ENCODE measurements around the gene ANKRD13D.
A peak's percentile ranks its signal among the peaks of the same experiment; 100 is the strongest.

The ANKRD13D gene

GRCh38 chr11:67283481-67283963 lies 5.6 kb upstream of the ANKRD13D start:
- H3K36me3 Mint-ChIP-seq, result peaks cover 16% of the 10 kb centered on the region
- peaks cover 29% of the 10 kb centered on the region for H3K4me1 Mint-ChIP-seq
- no peak for DNase-seq (ENCODE audit: low spot score in 2 of 2)
- no peaks in the 10 kb centered on the region for H3K9me3 Mint-ChIP-seq
- no peak overlapping the region for H3K4me3 Mint-ChIP-seq
- H3K27ac Mint-ChIP-seq, result no peak overlapping the region
- no peaks in the 10 kb centered on the region for H3K27me3 Mint-ChIP-seq
- no peak for ATAC-seq (ENCODE audit: low read depth)

GRCh38 chr11:67284811-67285540 lies 4.1 kb upstream of the ANKRD13D start:
- Mint-ChIP-seq H3K36me3 (peaks cover 11% of the 10 kb centered on the region), H3K27me3 (no peaks in the 10 kb centered on the region), H3K4me1 (peaks cover 26% of the 10 kb centered on the region), H3K4me3 (no peak overlapping the region), H3K9me3 (no peaks in the 10 kb centered on the region), H3K27ac (no peak overlapping the region)
- no peak for ATAC-seq (ENCODE audit: low read depth)
- no peak for DNase-seq (ENCODE audit: low spot score in 2 of 2)

- no peaks in the 10 kb centered on the region for H3K9me3 Mint-ChIP-seq
- peak overlapping the region; percentile 97 for H3K27ac Mint-ChIP-seq
- no peak for DNase-seq (ENCODE audit: low spot score in 2 of 2)
- H3K36me3 Mint-ChIP-seq, result peaks cover 9% of the 10 kb centered on the region
- H3K4me3 Mint-ChIP-seq, result peak overlapping the region; percentile 72
- no peaks in the 10 kb centered on the region for H3K27me3 Mint-ChIP-seq
- ATAC-seq (ENCODE audit: low read depth), result no peak
- peaks cover 28% of the 10 kb centered on the region for H3K4me1 Mint-ChIP-seq
These were observed 3.3 kb upstream of the ANKRD13D start for GRCh38 chr11:67285541-67286498.

- peak overlapping the region; percentile 97 for H3K27ac Mint-ChIP-seq
- peaks cover 9% of the 10 kb centered on the region for H3K36me3 Mint-ChIP-seq
- no peaks in the 10 kb centered on the region for H3K9me3 Mint-ChIP-seq
- DNase-seq (ENCODE audit: low spot score in 2 of 2), result no peak
- no peak for ATAC-seq (ENCODE audit: low read depth)
- no peaks in the 10 kb centered on the region for H3K27me3 Mint-ChIP-seq
- peaks cover 28% of the 10 kb centered on the region for H3K4me1 Mint-ChIP-seq
- H3K4me3 Mint-ChIP-seq, result peak overlapping the region; percentile 72
These were observed 2.3 kb upstream of the ANKRD13D start for GRCh38 chr11:67286621-67287333.

GRCh38 chr11:67287355-67288197 lies 1.5 kb upstream of the ANKRD13D start:
- ATAC-seq (ENCODE audit: low read depth), result no peak
- peak overlapping the region; percentile 72 for H3K4me3 Mint-ChIP-seq
- H3K4me1 Mint-ChIP-seq, result peaks cover 29% of the 10 kb centered on the region
- no peaks in the 10 kb centered on the region for H3K9me3 Mint-ChIP-seq
- H3K36me3 Mint-ChIP-seq, result peaks cover 5% of the 10 kb centered on the region
- no peaks in the 10 kb centered on the region for H3K27me3 Mint-ChIP-seq
- peak overlapping the region; percentile 97 for H3K27ac Mint-ChIP-seq
- DNase-seq (ENCODE audit: low spot score in 2 of 2), result no peak

GRCh38 chr11:67288198-67288451 lies 978 bp upstream of the ANKRD13D start:
- H3K27me3 Mint-ChIP-seq, result no peaks in the 10 kb centered on the region
- DNase-seq (ENCODE audit: low spot score in 2 of 2) (no peak), ATAC-seq (ENCODE audit: low read depth) (no peak)
- peaks cover 6% of the 10 kb centered on the region for H3K36me3 Mint-ChIP-seq
- peaks cover 35% of the 10 kb centered on the region for H3K4me1 Mint-ChIP-seq
- peak overlapping the region; percentile 72 for H3K4me3 Mint-ChIP-seq
- H3K27ac Mint-ChIP-seq, result peak overlapping the region; percentile 97
- no peaks in the 10 kb centered on the region for H3K9me3 Mint-ChIP-seq

- no peaks in the 10 kb centered on the region for H3K9me3 Mint-ChIP-seq
- no peaks in the 10 kb centered on the region for H3K27me3 Mint-ChIP-seq
- H3K4me1 Mint-ChIP-seq, result peaks cover 36% of the 10 kb centered on the region
- peak overlapping the region; percentile 97 for H3K27ac Mint-ChIP-seq
- ATAC-seq (ENCODE audit: low read depth), result peak; percentile 75
- H3K4me3 Mint-ChIP-seq, result peak overlapping the region; percentile 72
- DNase-seq (ENCODE audit: low spot score in 2 of 2), result peak; percentile 90 to 93
- H3K36me3 Mint-ChIP-seq, result peaks cover 6% of the 10 kb centered on the region
These were observed 464 bp upstream of the ANKRD13D start for GRCh38 chr11:67288452-67289225.

- H3K27me3 Mint-ChIP-seq, result no peaks in the 10 kb centered on the region
- peak overlapping the region; percentile 93 for H3K4me3 Mint-ChIP-seq
- H3K36me3 Mint-ChIP-seq, result peaks cover 8% of the 10 kb centered on the region
- DNase-seq (ENCODE audit: low spot score in 2 of 2) (no peak), ATAC-seq (ENCODE audit: low read depth) (no peak)
- H3K9me3 Mint-ChIP-seq, result no peaks in the 10 kb centered on the region
- H3K27ac Mint-ChIP-seq, result peak overlapping the region; percentile 82
- peaks cover 36% of the 10 kb centered on the region for H3K4me1 Mint-ChIP-seq
These were observed 762 bp downstream of the ANKRD13D start for GRCh38 chr11:67289651-67290479.

GRCh38 chr11:67290801-67291200 lies 1.7 kb downstream of the ANKRD13D start:
- DNase-seq (ENCODE audit: low spot score in 2 of 2), result no peak

GRCh38 chr11:67291481-67292381 lies 2.6 kb downstream of the ANKRD13D start:
- ATAC-seq (ENCODE audit: low read depth) (no peak), DNase-seq (ENCODE audit: low spot score in 2 of 2) (no peak)
- Mint-ChIP-seq H3K4me3 (no peak overlapping the region), H3K36me3 (peaks cover 24% of the 10 kb centered on the region), H3K27me3 (no peaks in the 10 kb centered on the region), H3K4me1 (peaks cover 33% of the 10 kb centered on the region), H3K27ac (no peak overlapping the region), H3K9me3 (peaks cover 3% of the 10 kb centered on the region)

More at GRCh38 chr11:67290801-67291200, 1.7 kb downstream of the ANKRD13D start:
- no peak for ATAC-seq (ENCODE audit: low read depth)
- Mint-ChIP-seq H3K27ac (no peak overlapping the region), H3K4me1 (peaks cover 36% of the 10 kb centered on the region), H3K27me3 (no peaks in the 10 kb centered on the region), H3K36me3 (peaks cover 14% of the 10 kb centered on the region), H3K9me3 (no peaks in the 10 kb centered on the region), H3K4me3 (peak overlapping the region; percentile 93)

GRCh38 chr11:67292671-67293070 lies 3.6 kb downstream of the ANKRD13D start:
- peak overlapping the region; percentile 25 for H3K27ac Mint-ChIP-seq

More at GRCh38 chr11:67292671-67293070, 3.6 kb downstream of the ANKRD13D start:
- DNase-seq (ENCODE audit: low spot score in 2 of 2) (no peak), ATAC-seq (ENCODE audit: low read depth) (no peak)
- Mint-ChIP-seq H3K4me3 (no peak overlapping the region), H3K27me3 (no peaks in the 10 kb centered on the region), H3K4me1 (peaks cover 24% of the 10 kb centered on the region), H3K9me3 (peaks cover 6% of the 10 kb centered on the region), H3K36me3 (peaks cover 26% of the 10 kb centered on the region)

Measured in memory B cell (primary cell).